Activated CD4-positive, alpha-beta T cell treated with anti-CD3 and anti-CD28 coated beads for 24 hours (primary cell): ENCODE measurements around the gene AOPEP.
A peak's percentile ranks its signal among the peaks of the same experiment; 100 is the strongest.

Experiments used
- DNase-seq, 2 donors: peaks; one replicate each; pipeline ENCODE4 v3.0.0-alpha.2; 2020; ENCODE audit warnings: low read depth in 2 of 2

AOPEP gene

GRCh38 chr9:95037789-95038521 is 311.5 kb downstream of the AOPEP start:
- DNase-seq: no peak

GRCh38 chr9:95038666-95039065 is 312.2 kb downstream of the AOPEP start:
- no peak for DNase-seq

GRCh38 chr9:95040106-95040505 is 313.6 kb downstream of the AOPEP start:
- DNase-seq: no peak

- no peak for DNase-seq
Measured at GRCh38 chr9:95043826-95044225, 317.3 kb downstream of the AOPEP start.

GRCh38 chr9:95044731-95045508 is 318.4 kb downstream of the AOPEP start:
- DNase-seq: no peak

- no peak for DNase-seq
Measured at GRCh38 chr9:95045751-95046150, 319.3 kb downstream of the AOPEP start.

- no peak for DNase-seq
Measured at GRCh38 chr9:95047452-95048224, 321.1 kb downstream of the AOPEP start.

GRCh38 chr9:95048225-95049087 is 322.0 kb downstream of the AOPEP start:
- DNase-seq: peak; percentile 39 to 48

- no peak for DNase-seq
Measured at GRCh38 chr9:95049761-95050160, 323.3 kb downstream of the AOPEP start.

- no peak for DNase-seq
Measured at GRCh38 chr9:95053611-95054570, 327.4 kb downstream of the AOPEP start.

GRCh38 chr9:95055334-95055850 is 328.9 kb downstream of the AOPEP start:
- DNase-seq: no peak

- DNase-seq: no peak
Measured at GRCh38 chr9:95055851-95056551, 329.5 kb downstream of the AOPEP start.

GRCh38 chr9:95057101-95057500 is 330.6 kb downstream of the AOPEP start:
- DNase-seq: no peak

GRCh38 chr9:95058121-95058785 is 331.8 kb downstream of the AOPEP start:
- DNase-seq: no peak

- DNase-seq: no peak
Measured at GRCh38 chr9:95058795-95059386, 332.4 kb downstream of the AOPEP start.

- no peak for DNase-seq
Measured at GRCh38 chr9:95060234-95060633, 333.7 kb downstream of the AOPEP start.

GRCh38 chr9:95060916-95061315 is 334.4 kb downstream of the AOPEP start:
- DNase-seq: no peak

GRCh38 chr9:95061916-95062595 is 335.6 kb downstream of the AOPEP start:
- DNase-seq: no peak
